Glomerular visceral epithelial cell (primary cell): ENCODE data around the gene CHDH.
A peak's percentile ranks its signal among the peaks of the same experiment; 100 is the strongest.

Source experiments
- DNase-seq: peaks from one replicate; pipeline ENCODE4 v3.0.0-alpha.2; 2016; ENCODE audit errors: extremely low spot score

The CHDH gene

DNA sequence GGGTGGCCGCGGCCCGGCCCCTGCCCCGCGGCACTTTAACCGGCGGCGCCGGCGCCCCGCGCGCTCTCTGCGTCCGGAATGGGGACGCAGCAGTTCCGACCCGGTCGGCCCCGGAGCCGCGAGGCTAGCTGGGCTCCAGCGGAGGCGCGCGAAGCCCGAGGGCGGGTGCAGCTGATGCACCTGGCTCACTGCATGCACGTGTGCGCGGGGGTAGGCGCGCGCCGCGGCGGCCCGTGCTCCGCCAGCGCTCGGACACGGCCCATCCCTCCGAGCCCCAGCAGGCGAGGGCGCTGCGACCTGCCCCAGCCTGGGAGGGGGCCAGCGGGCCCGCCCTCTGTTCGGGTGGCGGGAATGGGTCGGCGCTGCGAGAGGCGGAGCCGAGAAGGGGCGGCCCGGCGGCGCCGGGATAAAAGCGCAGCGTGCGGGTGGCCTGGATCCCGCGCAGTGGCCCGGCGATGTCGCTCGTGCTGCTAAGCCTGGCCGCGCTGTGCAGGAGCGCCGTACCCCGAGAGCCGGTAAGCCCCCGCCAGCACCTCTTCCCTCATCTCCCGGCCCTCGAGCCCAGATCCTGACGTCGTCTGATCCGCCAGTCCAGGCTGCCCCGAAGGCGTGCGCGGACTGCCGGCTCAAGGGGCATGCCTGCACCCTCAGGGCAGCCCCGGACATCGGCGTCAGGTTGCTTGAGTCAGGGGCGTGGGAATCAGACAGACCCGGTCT is at the start of gene CHDH, which contains the start of gene IL17RB:
Gene CHDH, minus strand, starts transcription at position 286 of the 717 bp plus-strand sequence. CDS start 22,411 bp downstream, outside the sequence.
Gene IL17RB, plus strand, starts transcription at position 435 of the 717 bp plus-strand sequence. Its CDS starts 21 bp downstream, at position 456.
- DNase-seq: peak; percentile 42

- no peak for DNase-seq
Measured at GRCh38 chr3:53892286-53892637, 46.0 kb upstream of the CHDH start.

- DNase-seq: peak; percentile 97
Measured at GRCh38 chr3:53891497-53892285, 45.5 kb upstream of the CHDH start, which contains the start of gene SELENOK. SELENOK (minus strand) TSS chr3:53891859.

GRCh38 chr3:53890726-53891475 is 44.7 kb upstream of the CHDH start:
- peak; percentile 28 for DNase-seq

DNA sequence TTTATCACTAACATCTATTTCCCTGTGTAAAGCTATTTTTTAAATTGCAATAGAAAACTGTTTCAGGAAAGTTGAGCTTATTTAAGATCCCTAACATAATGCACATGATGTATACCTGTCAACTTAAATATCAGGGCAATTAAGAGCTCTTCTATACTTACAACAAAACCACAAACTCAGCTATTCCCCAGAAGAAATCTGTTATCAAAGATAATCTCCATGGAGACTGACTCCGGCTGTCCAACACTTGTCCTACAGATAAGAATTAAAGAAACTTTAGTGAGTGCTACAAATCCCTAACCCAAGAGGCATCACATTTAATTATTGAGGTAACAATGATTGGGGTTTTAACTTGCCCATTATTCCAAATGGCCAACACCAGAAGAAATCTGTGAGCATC is 42.0 kb upstream of the CHDH start:
- DNase-seq: no peak

GRCh38 chr3:53887446-53887845 is 41.2 kb upstream of the CHDH start:
- DNase-seq: no peak

- DNase-seq: peak; percentile 29
Measured at GRCh38 chr3:53885239-53885638, 39.0 kb upstream of the CHDH start.

- DNase-seq: no peak
Measured at GRCh38 chr3:53884623-53885022, 38.4 kb upstream of the CHDH start.

GRCh38 chr3:53883008-53883407 is 36.8 kb upstream of the CHDH start:
- DNase-seq: no peak

GRCh38 chr3:53881691-53882593 is 35.7 kb upstream of the CHDH start, which contains the start of gene ACTR8:
ACTR8 (minus strand) TSS chr3:53882152; CDS start chr3:53882101, 51 bp downstream.
- peak; percentile 85 for DNase-seq

GRCh38 chr3:53880396-53881345 is 34.5 kb upstream of the CHDH start:
- no peak for DNase-seq

- no peak for DNase-seq
Measured at GRCh38 chr3:53865732-53866499, 19.7 kb upstream of the CHDH start.

- DNase-seq: no peak
Measured at GRCh38 chr3:53863145-53863544, 16.9 kb upstream of the CHDH start.

DNA sequence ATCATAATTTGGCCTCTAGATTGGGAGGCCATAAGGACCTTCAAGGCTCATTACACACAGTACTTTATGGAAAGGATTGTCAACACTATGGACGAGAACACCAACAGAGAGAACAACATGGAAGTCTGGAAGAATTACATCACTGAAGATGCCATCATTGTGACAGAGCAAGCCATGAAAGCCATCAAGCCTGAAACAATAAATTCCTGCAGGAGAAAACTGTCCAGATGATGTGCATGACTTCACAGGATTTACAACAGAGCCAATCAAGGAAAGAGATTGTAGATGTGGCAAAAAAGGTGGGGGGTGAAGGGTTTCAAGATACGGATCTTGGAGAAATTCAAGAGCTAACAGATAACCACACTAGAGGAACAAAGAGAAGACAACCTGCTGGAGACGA is 16.0 kb upstream of the CHDH start:
- no peak for DNase-seq

DNA sequence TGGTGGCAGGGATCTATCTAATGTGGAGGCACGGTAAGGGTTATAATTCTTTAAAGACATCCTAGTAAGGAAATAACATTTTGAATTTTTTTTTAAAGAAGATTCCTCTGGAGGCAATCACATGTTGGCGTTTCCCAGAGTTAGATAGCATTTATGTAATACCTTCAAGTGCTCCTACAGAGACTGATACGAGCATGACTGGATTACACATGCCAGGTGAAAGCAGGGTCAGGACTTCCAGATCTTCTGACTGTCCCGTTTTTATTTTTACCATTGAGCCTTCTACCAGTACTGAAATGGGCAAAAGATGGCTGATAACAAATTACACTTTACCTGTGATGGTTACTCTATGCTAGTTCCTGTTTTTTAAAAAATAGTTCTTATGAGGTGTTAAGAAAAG is 14.0 kb upstream of the CHDH start:
- no peak for DNase-seq

- DNase-seq: no peak
Measured at GRCh38 chr3:53859178-53859577, 13.0 kb upstream of the CHDH start.

- no peak for DNase-seq
Measured at GRCh38 chr3:53858096-53858741, 12.0 kb upstream of the CHDH start.

DNA sequence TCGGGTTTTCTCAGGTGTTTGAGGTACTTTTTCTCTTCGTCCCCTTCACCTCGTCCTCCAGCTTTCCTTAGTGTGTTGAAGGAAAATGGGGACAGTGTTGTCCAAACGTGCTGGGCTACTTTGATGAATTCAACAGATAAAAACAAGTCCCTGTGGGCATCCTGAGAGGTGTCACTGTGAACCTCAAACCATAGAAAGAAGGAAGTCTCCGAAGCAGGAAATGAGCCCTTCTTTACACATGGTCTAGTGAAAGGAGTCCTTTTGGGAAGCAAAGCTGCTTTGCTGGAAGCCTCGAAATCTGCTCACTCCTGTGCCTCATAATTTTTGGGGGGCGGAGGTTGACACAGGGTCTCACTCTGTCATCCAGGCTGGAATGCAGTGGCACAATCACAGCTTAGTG is 10.7 kb upstream of the CHDH start:
- no peak for DNase-seq

GRCh38 chr3:53850895-53851294 is 4.7 kb upstream of the CHDH start:
- no peak for DNase-seq
